Measurements from ENCODE around the gene ALDOB. TPM values are rescaled to one million over a fixed set of nuclear protein-coding genes. Genes with fewer than 3 reads are reported as not detected.

The ALDOB gene
- total and polyA plus RNA-seq, 4 donors: 527 to 2,132 (median 1,808) TPM

DNA sequence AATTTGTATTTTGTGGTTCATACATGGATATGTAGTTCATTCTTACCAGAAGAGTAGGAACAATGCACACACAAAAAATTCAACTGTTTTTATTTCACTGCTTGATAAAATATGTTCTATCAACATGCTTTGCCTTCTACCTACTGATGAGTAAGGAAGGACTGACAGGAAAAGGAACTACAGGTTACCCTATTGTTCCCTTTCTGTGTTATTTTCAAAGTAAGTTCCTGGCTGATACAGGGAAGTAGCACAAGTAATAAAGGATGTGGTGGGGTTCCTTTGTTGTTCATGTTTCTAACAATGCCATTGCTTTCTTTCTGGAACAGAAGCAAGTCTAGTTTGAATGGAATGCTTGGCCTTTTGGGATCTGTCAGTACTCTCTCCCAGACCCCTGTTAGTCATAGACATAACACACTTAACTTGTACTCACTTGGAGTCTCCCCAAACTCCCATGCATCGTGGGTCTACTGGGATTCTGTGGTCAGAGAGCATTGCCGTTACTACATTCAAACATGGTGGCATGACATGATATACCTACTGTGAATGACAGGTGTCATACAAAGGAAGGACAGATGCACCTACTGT, 20.2 kb upstream of the ALDOB start:
- WGBS: 91% methylated on average over 2 of the region's 2 CpGs
- Histone ChIP-seq H3K9ac (ENCODE audit: low read depth in 1 of 2, low read length in 2 of 2) (no peak overlapping the region), H3K27me3 (ENCODE audit: control insufficient read depth in 4 of 4, insufficient read depth in 4 of 4, low read length in 3 of 4) (no peaks in the 10 kb centered on the region), H3K9me3 (ENCODE audit: control insufficient read depth in 4 of 4, low read length in 3 of 4) (no peaks in the 10 kb centered on the region), H3K27ac (ENCODE audit: low read depth in 1 of 2, low read length in 2 of 2) (no peak overlapping the region), H3K4me3 (ENCODE audit: low read depth in 1 of 3, low read length in 3 of 3) (no peak overlapping the region), H3K4me1 (ENCODE audit: control insufficient read depth in 4 of 4, insufficient read depth in 4 of 4, low read length in 3 of 4) (peaks cover 0 to 5% (median 2%) of the 10 kb centered on the region in 4 donors), H3K36me3 (ENCODE audit: control insufficient read depth in 4 of 4, insufficient read depth in 3 of 4, low read depth in 1 of 4, low read length in 3 of 4) (no peaks in the 10 kb centered on the region)
- TF ChIP-seq, protein P1, sequence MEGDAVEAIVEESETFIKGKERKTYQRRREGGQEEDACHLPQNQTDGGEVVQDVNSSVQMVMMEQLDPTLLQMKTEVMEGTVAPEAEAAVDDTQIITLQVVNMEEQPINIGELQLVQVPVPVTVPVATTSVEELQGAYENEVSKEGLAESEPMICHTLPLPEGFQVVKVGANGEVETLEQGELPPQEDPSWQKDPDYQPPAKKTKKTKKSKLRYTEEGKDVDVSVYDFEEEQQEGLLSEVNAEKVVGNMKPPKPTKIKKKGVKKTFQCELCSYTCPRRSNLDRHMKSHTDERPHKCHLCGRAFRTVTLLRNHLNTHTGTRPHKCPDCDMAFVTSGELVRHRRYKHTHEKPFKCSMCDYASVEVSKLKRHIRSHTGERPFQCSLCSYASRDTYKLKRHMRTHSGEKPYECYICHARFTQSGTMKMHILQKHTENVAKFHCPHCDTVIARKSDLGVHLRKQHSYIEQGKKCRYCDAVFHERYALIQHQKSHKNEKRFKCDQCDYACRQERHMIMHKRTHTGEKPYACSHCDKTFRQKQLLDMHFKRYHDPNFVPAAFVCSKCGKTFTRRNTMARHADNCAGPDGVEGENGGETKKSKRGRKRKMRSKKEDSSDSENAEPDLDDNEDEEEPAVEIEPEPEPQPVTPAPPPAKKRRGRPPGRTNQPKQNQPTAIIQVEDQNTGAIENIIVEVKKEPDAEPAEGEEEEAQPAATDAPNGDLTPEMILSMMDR (IDR thresholded peaks at IDR 0.05; ENCODE audit: low read depth, low read length, missing input control): no peak
- TF ChIP-seq NR2F2 (IDR thresholded peaks at IDR 0.05) (no peak), EGR1 (IDR thresholded peaks at IDR 0.05; ENCODE audit: low read depth in 2 of 2) (no peak), RAD21 (IDR thresholded peaks at IDR 0.05) (no peak), GABPA (IDR thresholded peaks at IDR 0.05 in 1 of 2, conservative IDR thresholded peaks at IDR 0.05 in 1 of 2) (no peak), SP1 (IDR thresholded peaks at IDR 0.05) (no peak), JUND (IDR thresholded peaks at IDR 0.05) (no peak), FOXA2 (IDR thresholded peaks at IDR 0.05) (no peak), YY1 (IDR thresholded peaks at IDR 0.05) (no peak), FOXA1 (IDR thresholded peaks at IDR 0.05) (no peak), HNF4A (conservative IDR thresholded peaks at IDR 0.05) (no peak), TAF1 (conservative IDR thresholded peaks at IDR 0.05) (no peak), HNF4G (IDR thresholded peaks at IDR 0.05) (no peak), RXRA (IDR thresholded peaks at IDR 0.05) (no peak)
- TF ChIP-seq, protein P2, sequence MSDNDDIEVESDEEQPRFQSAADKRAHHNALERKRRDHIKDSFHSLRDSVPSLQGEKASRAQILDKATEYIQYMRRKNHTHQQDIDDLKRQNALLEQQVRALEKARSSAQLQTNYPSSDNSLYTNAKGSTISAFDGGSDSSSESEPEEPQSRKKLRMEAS (IDR thresholded peaks at IDR 0.05): no peak
- TF ChIP-seq, protein P3, sequence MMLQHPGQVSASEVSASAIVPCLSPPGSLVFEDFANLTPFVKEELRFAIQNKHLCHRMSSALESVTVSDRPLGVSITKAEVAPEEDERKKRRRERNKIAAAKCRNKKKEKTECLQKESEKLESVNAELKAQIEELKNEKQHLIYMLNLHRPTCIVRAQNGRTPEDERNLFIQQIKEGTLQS (IDR thresholded peaks at IDR 0.05): no peak
- TF ChIP-seq, protein P4, sequence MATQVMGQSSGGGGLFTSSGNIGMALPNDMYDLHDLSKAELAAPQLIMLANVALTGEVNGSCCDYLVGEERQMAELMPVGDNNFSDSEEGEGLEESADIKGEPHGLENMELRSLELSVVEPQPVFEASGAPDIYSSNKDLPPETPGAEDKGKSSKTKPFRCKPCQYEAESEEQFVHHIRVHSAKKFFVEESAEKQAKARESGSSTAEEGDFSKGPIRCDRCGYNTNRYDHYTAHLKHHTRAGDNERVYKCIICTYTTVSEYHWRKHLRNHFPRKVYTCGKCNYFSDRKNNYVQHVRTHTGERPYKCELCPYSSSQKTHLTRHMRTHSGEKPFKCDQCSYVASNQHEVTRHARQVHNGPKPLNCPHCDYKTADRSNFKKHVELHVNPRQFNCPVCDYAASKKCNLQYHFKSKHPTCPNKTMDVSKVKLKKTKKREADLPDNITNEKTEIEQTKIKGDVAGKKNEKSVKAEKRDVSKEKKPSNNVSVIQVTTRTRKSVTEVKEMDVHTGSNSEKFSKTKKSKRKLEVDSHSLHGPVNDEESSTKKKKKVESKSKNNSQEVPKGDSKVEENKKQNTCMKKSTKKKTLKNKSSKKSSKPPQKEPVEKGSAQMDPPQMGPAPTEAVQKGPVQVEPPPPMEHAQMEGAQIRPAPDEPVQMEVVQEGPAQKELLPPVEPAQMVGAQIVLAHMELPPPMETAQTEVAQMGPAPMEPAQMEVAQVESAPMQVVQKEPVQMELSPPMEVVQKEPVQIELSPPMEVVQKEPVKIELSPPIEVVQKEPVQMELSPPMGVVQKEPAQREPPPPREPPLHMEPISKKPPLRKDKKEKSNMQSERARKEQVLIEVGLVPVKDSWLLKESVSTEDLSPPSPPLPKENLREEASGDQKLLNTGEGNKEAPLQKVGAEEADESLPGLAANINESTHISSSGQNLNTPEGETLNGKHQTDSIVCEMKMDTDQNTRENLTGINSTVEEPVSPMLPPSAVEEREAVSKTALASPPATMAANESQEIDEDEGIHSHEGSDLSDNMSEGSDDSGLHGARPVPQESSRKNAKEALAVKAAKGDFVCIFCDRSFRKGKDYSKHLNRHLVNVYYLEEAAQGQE (IDR thresholded peaks at IDR 0.05): no peak
- TF ChIP-seq, protein P5, sequence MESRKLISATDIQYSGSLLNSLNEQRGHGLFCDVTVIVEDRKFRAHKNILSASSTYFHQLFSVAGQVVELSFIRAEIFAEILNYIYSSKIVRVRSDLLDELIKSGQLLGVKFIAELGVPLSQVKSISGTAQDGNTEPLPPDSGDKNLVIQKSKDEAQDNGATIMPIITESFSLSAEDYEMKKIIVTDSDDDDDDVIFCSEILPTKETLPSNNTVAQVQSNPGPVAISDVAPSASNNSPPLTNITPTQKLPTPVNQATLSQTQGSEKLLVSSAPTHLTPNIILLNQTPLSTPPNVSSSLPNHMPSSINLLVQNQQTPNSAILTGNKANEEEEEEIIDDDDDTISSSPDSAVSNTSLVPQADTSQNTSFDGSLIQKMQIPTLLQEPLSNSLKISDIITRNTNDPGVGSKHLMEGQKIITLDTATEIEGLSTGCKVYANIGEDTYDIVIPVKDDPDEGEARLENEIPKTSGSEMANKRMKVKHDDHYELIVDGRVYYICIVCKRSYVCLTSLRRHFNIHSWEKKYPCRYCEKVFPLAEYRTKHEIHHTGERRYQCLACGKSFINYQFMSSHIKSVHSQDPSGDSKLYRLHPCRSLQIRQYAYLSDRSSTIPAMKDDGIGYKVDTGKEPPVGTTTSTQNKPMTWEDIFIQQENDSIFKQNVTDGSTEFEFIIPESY (IDR thresholded peaks at IDR 0.05): no peak
- no peak for DNase-seq (ENCODE audit: low spot score)
